Suprapubic skin (tissue), 3 donors: ENCODE data around the gene REV3L.

Source experiments
- POLR2A ChIP-seq, 2 donors: fragments of 450-650 bp; IDR thresholded peaks; one replicate each; pipeline ENCODE4 v1.6.1; 2017; ENCODE audit warnings: antibody characterized with exemption in 2 of 2, mild to moderate bottlenecking in 2 of 2, moderate library complexity in 2 of 2
- TF ChIP-seq, protein P1 (sequence below), 2 donors: fragments of 200-600 bp in 1 of 2; fragments of 450-650 bp in 1 of 2; sonication (generic) in 1 of 2; IDR thresholded peaks; one replicate each; pipeline ENCODE4 v1.5.1; 2016 to 2019; ENCODE audit warnings: antibody characterized with exemption in 2 of 2, mild to moderate bottlenecking in 1 of 2, moderate library complexity in 1 of 2

DNA sequence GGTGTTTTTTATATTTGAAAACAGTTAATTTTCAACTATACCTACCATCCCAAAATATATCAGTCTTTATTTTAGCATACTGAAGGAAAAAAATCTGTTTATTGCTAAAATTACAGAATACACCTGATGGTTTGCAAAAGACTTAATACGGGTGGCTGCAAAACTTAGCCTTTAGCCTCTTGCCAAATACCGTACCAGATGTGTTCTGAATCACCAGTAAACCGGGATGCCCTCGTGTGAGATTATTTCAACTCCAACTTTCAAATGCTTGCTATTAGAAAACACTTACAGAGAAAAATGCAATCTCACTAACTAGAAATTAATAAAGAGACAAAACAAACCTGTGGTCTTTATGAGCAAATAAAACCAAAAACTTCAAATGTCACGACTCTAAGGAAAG is 36.0 kb downstream of the REV3L start:
- no peak for TF ChIP-seq POLR2A (IDR thresholded peaks at IDR 0.05)
- TF ChIP-seq, protein P1, sequence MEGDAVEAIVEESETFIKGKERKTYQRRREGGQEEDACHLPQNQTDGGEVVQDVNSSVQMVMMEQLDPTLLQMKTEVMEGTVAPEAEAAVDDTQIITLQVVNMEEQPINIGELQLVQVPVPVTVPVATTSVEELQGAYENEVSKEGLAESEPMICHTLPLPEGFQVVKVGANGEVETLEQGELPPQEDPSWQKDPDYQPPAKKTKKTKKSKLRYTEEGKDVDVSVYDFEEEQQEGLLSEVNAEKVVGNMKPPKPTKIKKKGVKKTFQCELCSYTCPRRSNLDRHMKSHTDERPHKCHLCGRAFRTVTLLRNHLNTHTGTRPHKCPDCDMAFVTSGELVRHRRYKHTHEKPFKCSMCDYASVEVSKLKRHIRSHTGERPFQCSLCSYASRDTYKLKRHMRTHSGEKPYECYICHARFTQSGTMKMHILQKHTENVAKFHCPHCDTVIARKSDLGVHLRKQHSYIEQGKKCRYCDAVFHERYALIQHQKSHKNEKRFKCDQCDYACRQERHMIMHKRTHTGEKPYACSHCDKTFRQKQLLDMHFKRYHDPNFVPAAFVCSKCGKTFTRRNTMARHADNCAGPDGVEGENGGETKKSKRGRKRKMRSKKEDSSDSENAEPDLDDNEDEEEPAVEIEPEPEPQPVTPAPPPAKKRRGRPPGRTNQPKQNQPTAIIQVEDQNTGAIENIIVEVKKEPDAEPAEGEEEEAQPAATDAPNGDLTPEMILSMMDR (IDR thresholded peaks at IDR 0.05) = no peak
